SJCRH30 (cell line): ENCODE results near the gene MAPK8IP3. TPM values are rescaled to one million over a fixed set of nuclear protein-coding genes. Genes with fewer than 3 reads are reported as not detected.

Source experiments
- DNase-seq, 2 experiments: peaks; one replicate each; pipeline ENCODE4 v3.0.0-alpha.2; 2015 to 2020
- H3K27ac ChIP-seq: fragments of 250-450 bp; sonication (Bioruptor Pico); 2 replicates; pipeline ENCODE4 v1.5.1; 2020; ENCODE audit warnings: mild to moderate bottlenecking, moderate library complexity
- H3K27me3 ChIP-seq: fragments of 250-450 bp; sonication (Bioruptor Pico); 2 replicates; pipeline ENCODE4 v1.5.1; 2020; ENCODE audit warnings: mild to moderate bottlenecking, moderate library complexity
- H3K36me3 ChIP-seq: fragments of 250-450 bp; sonication (Bioruptor Pico); 2 replicates; pipeline ENCODE4 v1.5.1; 2020; ENCODE audit warnings: mild to moderate bottlenecking, moderate library complexity
- H3K4me1 ChIP-seq: fragments of 250-450 bp; sonication (Bioruptor Pico); 2 replicates; pipeline ENCODE4 v1.5.1; 2020; ENCODE audit warnings: mild to moderate bottlenecking, moderate library complexity
- H3K4me3 ChIP-seq: fragments of 250-450 bp; sonication (Bioruptor Pico); 2 replicates; pipeline ENCODE4 v1.5.1; 2020; ENCODE audit warnings: mild to moderate bottlenecking, moderate library complexity
- H3K9me3 ChIP-seq: fragments of 250-450 bp; sonication (Bioruptor Pico); replicated peaks from 2 replicates; pipeline ENCODE4 v1.5.1; 2020; ENCODE audit warnings: mild to moderate bottlenecking, moderate library complexity
- total RNA-seq: library from RNA; depleted of rRNA; stranded (reverse); fragments of >200 nt; shearing (Covaris generic); gene quantifications from 2 replicates; pipeline ENCODE4 v1.2.3, GENCODE V29; 2014

MAPK8IP3 gene
- total RNA-seq, 1 experiment from 2014 or later: 34.7 TPM

DNA sequence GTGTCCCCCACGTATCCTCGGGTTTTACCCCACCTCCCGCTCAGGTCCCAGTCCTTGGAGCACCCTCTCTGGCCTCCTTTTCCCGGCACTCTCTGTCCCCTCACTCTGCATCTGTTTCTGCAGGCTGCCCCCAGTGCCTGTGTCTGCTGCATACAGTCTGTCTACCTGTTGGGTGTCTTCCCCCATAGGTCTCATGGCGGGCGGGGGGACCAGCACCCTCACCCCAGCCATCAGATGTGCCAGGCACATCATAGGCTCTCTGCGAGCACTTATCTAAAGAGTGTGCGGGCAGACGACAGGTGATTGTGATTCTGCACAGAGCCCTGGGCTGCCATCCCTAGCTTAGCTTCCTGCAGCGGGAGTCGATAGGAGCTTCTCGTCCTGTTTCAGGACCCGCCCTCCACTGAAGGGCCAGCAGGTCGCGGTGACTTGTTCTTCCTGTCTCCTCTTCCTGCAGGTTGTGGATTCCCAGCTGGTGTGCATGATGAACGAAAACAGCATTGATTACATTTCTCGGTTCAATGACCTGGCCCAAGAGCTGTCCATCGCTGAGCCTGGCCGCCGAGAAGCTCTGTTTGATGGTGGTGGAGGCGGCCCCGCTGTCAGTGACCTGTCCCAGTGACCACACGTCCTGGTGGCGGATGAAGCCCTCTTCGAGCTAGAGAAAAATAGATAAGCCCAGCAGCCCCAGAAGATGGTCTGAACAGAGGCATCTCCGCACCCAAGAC, 32.4 kb upstream of the MAPK8IP3 start:
- Histone ChIP-seq H3K36me3 (peaks cover 7% of the 10 kb centered on the region; the same call in 1 of the 2 replicates), H3K4me1 (peaks cover 10% of the 10 kb centered on the region; the same call in 1 of the 2 replicates), H3K9me3 (no peaks in the 10 kb centered on the region), H3K27me3 (no peaks in the 10 kb centered on the region), H3K4me3 (no peak overlapping the region), H3K27ac (no peak overlapping the region)
- no peak for DNase-seq

DNA sequence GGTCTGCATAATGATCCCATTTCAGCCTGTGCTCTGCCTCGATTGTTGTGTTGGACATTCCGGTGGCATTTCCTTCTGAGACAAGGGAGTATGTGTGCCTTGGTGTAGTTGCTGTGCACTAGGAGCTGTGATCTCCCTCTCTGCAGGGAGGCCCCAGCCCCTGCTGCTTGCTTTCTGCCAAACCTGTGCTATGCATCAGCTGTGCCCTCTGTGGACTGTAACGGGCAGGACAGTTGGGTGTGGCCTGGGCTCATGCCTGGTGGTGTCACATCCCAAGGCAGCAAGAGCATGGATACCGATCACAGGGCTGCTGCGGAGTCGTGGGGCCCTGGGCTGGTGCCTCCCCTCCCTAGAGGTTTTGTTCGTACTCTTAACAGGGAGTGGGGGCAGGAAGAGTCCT, 31.7 kb upstream of the MAPK8IP3 start:
- H3K27ac ChIP-seq: peak overlapping the region; percentile 30; the same call in 1 of the 2 replicates
- peaks cover 5% of the 10 kb centered on the region; the same call in 1 of the 2 replicates for H3K36me3 ChIP-seq
- peaks cover 14% of the 10 kb centered on the region; the same call in 1 of the 2 replicates for H3K4me1 ChIP-seq
- no peaks in the 10 kb centered on the region for H3K9me3 ChIP-seq
- no peak overlapping the region for H3K4me3 ChIP-seq
- no peaks in the 10 kb centered on the region for H3K27me3 ChIP-seq
- DNase-seq: peak in 1 of 2 experiments; percentile 20

DNA sequence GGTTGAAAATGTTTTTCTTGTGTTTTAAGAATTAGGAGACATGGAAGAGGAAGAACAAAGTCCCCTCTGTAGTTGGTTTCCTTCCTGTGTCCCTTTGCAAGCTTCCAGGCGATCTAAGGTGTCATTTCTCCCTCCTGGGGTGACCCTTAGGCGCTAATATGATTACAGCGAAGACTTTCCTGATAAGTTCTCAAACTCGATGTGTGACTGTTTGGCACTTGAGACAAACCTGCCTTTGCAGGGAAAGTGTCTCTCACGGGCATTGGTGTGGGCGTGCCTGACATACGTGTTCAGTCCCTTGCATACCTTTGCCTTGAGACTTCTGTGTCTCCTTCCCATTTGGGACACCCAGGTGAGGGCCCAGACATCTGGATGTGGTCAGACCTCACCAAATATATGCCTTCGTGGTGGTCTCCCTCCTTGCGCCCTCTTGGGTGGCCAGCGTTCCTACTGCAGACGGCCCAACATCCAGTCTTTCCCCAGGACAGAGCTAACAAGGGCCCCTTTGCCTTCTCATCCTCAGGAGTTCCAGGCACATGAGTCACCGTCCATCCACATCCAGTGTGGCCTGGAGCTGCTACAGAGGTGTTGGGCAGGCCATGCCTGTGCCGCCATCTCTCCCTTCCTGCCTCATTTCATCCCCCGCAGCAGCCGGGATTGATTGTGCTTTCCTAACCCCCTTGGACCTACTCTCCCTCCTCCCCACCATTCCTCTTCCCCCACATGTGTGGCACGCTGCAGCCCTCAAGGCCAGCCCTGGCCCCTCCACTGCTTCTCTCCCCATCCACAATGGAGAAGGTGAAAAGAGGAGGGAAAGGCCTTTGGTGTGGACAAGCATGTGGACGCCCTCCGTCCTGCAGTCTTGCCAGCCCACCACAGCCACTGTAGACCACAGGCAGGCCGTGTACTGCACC, 31.0 kb upstream of the MAPK8IP3 start:
- no peak overlapping the region for H3K4me3 ChIP-seq
- peaks cover 5% of the 10 kb centered on the region; the same call in 1 of the 2 replicates for H3K36me3 ChIP-seq
- no peaks in the 10 kb centered on the region for H3K9me3 ChIP-seq
- peak; percentile 49 to 53 for DNase-seq
- no peaks in the 10 kb centered on the region for H3K27me3 ChIP-seq
- H3K4me1 ChIP-seq: peaks cover 14% of the 10 kb centered on the region; the same call in 1 of the 2 replicates
- H3K27ac ChIP-seq: peak overlapping the region; percentile 52; the same call in 1 of the 2 replicates

DNA sequence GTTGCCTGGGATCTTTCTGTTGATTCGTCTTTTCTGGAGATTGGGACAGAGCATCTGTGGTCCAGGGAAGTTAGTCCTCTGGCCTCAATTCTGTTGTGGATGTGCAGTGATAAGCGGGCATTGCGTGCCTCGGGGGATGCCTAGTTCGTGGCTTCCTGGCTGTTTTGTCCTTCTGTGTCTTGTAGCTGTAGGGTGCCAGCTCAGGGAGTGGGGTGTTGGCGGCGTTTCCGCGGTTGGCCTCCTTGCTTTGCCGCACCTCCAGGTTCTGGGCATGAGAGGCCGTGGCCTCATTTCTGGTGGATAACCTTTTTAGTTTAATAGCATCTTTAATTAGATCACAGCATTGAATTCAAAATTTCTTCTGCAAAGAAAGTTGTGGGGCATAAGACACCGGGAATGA, 29.3 kb upstream of the MAPK8IP3 start:
- H3K4me1 ChIP-seq: peaks cover 14% of the 10 kb centered on the region; the same call in 1 of the 2 replicates
- no peak for DNase-seq
- H3K27me3 ChIP-seq: no peaks in the 10 kb centered on the region
- H3K27ac ChIP-seq: no peak overlapping the region
- peaks cover 4% of the 10 kb centered on the region; the same call in 1 of the 2 replicates for H3K36me3 ChIP-seq
- no peak overlapping the region for H3K4me3 ChIP-seq
- no peaks in the 10 kb centered on the region for H3K9me3 ChIP-seq

DNA sequence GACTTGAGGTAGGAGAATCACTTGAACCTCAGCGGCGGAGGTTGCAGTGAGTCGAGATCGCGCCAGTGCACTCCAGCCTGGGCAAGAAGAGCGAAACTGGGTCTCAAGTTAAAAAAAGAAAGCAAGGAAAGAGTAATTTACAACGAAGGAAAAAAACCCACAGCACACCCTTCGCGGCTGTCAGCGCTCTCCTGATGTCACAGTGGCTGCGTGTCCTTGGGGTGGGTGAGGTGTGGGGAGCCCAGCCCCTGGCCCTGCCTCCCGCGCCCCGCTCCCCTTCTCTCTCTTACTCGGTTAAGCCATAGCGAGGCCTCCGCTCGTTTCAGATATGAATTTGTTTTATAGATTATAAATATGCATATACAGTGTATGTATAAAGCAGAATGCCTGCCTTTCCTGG, 28.7 kb upstream of the MAPK8IP3 start:
- H3K27me3 ChIP-seq: no peaks in the 10 kb centered on the region
- no peak overlapping the region for H3K27ac ChIP-seq
- peak overlapping the region; percentile 91 for H3K4me3 ChIP-seq
- H3K36me3 ChIP-seq: no peaks in the 10 kb centered on the region; the same call in 1 of the 2 replicates
- H3K9me3 ChIP-seq: no peaks in the 10 kb centered on the region
- peaks cover 14% of the 10 kb centered on the region; the same call in 1 of the 2 replicates for H3K4me1 ChIP-seq
- no peak for DNase-seq

DNA sequence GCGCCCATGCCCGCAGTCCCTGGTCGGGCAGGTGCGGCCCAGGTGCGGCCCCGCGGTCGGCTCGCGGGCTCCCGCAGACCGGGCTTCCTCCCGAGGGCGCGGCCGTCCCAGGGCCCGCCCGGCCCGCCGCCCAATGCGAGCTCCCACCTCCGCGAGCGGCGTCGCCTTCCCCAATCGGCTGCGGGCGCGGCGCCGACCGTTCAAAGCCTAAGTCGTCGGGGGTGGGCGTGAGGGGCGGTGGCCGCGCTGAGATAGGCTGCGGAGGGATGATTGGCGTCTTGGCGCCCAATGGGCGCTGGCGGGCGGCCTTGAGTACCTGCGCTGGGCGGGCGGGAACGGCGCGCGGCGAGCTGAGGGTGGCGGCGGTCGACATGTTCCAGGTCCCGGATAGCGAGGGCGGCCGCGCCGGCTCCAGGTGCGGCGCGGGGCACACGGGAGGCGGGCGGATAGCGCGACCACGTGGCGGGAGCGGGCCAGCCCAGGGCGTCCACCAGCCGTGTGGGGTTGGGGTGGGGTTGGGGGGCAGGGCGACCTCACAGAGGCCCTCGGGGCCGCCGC, 28.0 kb upstream of the MAPK8IP3 start, which contains the start of gene JPT2:
Gene JPT2, plus strand, starts transcription at position 338 of the 558 bp plus-strand sequence. Its CDS starts 34 bp downstream, at position 372.
- Histone ChIP-seq H3K4me1 (peaks cover 14% of the 10 kb centered on the region; the same call in 1 of the 2 replicates), H3K27me3 (no peaks in the 10 kb centered on the region), H3K36me3 (no peaks in the 10 kb centered on the region; the same call in 1 of the 2 replicates), H3K9me3 (no peaks in the 10 kb centered on the region), H3K27ac (peak within 1 kb of the TSS; percentile 66), H3K4me3 (peak within 1 kb of the TSS; percentile 91)
- peak; percentile 94 to 95 for DNase-seq

DNA sequence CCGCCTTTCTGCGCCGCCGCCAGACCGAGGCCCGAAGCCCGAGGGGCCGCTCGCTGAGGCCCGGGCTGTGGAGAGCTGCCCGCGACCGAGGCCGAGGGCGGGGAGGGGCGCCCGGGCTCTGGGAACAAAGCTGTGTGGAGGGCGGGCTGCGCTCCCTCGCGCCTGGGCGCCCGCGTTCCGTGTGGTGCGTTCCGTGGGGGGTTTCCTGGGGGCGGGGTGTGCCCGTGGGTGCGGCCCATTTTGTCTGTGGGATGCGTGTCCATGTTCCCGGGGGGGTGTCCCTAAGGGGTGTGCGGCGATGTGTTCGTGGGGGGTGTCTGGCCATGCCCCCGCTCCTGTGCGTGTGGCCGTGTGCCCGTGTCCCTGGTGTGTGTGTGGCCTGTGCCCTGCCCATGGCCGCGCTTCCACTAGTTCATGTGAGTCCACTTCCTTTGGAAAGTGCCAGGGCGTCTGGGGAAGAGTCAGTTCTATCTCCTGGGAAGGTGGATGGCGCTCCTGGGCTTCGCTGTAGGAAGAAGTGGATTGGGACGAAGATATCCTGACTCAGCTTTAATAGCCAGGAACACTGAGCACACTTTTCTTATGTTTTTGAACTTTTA, 27.4 kb upstream of the MAPK8IP3 start:
- H3K4me3 ChIP-seq: peak overlapping the region; percentile 91
- peak overlapping the region; percentile 66 for H3K27ac ChIP-seq
- peaks cover 2% of the 10 kb centered on the region; the same call in 1 of the 2 replicates for H3K36me3 ChIP-seq
- no peaks in the 10 kb centered on the region for H3K27me3 ChIP-seq
- H3K9me3 ChIP-seq: no peaks in the 10 kb centered on the region
- DNase-seq: peak; percentile 32 to 49
- peaks cover 14% of the 10 kb centered on the region; the same call in 1 of the 2 replicates for H3K4me1 ChIP-seq

DNA sequence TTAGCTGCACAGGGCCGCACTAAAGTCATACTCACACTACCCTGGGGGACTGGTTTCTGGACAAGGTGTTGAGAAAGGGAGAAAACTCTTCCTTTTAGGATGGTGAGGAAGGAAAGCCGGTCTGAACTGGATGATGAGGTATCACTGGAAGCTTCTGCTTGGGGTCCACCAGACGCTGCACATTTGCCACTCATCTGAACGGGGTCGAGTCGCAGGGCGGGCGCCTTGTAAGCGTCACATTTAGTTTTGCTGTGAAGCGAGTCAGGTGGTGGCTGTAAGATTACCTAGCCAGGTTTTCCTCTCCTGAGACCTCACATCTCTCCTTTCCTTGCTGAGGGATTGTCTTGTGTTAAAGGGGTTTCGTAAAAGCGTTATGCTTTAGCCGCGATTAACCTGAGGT, 25.6 kb upstream of the MAPK8IP3 start:
- Histone ChIP-seq H3K36me3 (peaks cover 13% of the 10 kb centered on the region; the same call in 1 of the 2 replicates), H3K9me3 (no peaks in the 10 kb centered on the region), H3K27ac (no peak overlapping the region), H3K27me3 (no peaks in the 10 kb centered on the region), H3K4me1 (peaks cover 6% of the 10 kb centered on the region; the same call in 1 of the 2 replicates), H3K4me3 (no peak overlapping the region)
- DNase-seq: no peak

DNA sequence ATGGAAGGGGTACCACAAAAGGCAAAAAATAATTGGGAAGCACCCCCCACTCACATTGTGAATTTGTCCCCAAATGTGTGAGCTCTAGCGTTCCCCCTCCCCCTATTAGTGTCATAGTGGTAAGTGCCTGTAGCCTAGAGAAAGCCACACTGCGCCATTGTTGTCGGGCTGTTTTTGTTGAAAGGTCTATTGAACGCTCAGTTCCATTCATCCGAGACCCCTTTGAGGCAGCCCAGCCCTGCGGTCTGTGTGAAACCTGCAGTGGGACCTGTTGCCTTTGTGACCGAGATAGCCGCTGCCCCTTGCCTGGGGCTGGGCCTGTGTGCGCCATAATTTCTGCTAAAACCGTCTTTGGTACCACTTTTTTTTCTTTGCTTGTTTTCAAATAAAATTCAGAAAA, 25.0 kb upstream of the MAPK8IP3 start:
- Histone ChIP-seq H3K9me3 (no peaks in the 10 kb centered on the region), H3K36me3 (peaks cover 17% of the 10 kb centered on the region; the same call in 1 of the 2 replicates)
- DNase-seq: no peak

DNA sequence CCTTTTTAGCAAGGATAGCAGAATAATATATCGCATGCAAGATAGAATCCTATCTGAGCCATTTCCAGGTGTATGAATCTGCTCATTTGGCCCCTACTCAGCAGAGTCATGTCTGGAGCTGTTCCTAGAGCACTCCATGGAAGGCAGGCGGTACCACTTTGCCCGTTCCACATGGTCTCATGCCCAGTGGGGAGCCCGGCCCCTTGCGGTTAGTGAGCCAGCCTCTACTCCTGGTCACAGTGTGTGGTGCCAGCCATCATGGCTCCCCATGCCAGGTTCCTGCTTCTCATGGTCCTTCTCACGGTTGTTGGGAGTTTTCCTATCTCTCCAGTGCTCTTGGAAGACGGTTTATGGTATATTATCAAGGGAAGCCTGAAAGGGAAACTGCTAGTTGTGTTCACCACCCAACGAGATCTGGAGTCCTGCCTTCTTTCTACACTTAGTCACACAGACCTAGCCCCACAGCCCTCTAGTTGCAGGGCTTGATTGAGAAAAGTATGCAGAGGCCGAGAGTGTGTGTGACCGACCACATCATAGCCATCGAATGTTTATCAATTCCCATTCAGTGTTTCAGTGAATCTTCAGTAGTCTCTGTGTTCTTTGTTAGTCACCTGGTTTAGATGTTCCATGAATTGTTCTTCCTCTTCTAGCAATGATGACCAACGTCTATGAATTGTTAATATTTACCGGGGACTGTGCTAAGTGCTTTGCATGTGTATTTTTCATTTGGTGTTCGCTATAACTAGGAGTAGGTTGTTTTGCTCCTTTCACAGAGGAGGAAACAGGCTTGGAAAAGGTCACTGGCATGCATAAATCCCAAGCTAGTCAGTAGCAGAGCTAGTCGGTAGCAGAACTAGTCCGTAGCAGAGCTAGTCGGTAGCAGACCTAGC, 18.3 kb upstream of the MAPK8IP3 start:
- H3K27me3 ChIP-seq: no peaks in the 10 kb centered on the region
- no peaks in the 10 kb centered on the region for H3K9me3 ChIP-seq
- H3K4me1 ChIP-seq: no peaks in the 10 kb centered on the region
- H3K27ac ChIP-seq: no peak overlapping the region
- peaks cover 43% of the 10 kb centered on the region for H3K36me3 ChIP-seq
- no peak for DNase-seq
- no peak overlapping the region for H3K4me3 ChIP-seq

More for the DNA sequence above, 25.0 kb upstream of the MAPK8IP3 start:
- Histone ChIP-seq H3K4me1 (peaks cover 4% of the 10 kb centered on the region; the same call in 1 of the 2 replicates), H3K27me3 (no peaks in the 10 kb centered on the region), H3K27ac (no peak overlapping the region), H3K4me3 (no peak overlapping the region)

DNA sequence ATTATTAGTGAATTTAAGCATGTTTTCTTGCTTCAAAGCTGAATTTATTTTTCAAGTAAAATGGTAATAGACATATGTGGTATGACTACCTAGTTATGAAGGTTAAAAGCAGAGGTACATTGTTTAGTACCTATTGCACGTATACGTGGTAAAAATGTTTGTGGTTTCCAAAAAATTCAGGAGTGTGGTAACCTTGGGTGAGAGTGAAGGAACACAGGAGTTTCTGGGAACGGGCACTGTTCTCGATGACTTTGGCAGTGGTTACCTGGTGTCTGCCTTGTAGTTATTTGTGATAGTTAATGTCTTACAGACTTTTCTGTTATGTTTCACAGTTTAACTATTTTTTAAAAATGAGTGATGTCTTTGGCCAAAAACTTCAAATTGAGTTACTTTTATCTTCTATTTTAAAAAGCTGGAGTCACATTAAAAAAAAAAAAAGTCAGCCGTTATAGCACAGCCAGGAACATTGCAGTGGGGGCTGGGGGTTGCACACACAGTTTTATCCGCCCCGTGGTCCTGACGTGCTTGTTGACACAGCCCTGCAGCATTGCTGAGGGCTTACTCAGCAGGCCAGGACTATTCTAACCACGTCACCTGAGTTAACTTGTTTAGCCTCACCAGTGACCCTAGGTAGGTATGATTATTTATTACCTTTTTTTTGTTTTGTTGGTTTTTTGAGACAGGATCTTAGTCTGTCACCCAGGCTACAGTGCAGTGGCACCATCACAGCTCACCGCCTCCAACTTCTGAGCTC, 17.0 kb upstream of the MAPK8IP3 start:
- Histone ChIP-seq H3K36me3 (peaks cover 48% of the 10 kb centered on the region), H3K4me1 (no peaks in the 10 kb centered on the region), H3K27me3 (no peaks in the 10 kb centered on the region), H3K4me3 (no peak overlapping the region), H3K27ac (no peak overlapping the region), H3K9me3 (no peaks in the 10 kb centered on the region)
- DNase-seq: no peak

DNA sequence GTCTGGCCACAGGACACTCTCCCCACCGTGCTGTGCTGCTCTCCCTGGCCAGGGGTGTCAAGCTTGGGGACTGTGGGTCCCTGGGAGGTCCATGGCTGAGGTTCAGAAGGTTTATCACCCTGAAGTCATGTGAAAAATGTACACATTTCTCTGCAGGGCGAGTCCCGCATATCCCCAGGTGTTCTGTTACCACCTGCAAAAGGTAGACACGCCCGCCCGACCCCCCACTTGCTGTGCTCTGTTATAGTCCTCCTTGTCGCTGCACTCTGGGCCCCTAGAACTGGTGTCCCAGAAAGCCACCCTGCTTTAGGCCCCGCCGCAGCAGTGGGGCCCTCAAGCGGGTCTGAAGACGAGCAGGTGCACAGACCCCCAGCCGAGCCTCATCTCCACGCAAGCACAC, 16.1 kb upstream of the MAPK8IP3 start:
- no peaks in the 10 kb centered on the region for H3K27me3 ChIP-seq
- H3K36me3 ChIP-seq: peaks cover 52% of the 10 kb centered on the region
- no peaks in the 10 kb centered on the region for H3K9me3 ChIP-seq
- H3K4me3 ChIP-seq: no peak overlapping the region
- no peak overlapping the region for H3K27ac ChIP-seq
- no peak for DNase-seq
- no peaks in the 10 kb centered on the region for H3K4me1 ChIP-seq

DNA sequence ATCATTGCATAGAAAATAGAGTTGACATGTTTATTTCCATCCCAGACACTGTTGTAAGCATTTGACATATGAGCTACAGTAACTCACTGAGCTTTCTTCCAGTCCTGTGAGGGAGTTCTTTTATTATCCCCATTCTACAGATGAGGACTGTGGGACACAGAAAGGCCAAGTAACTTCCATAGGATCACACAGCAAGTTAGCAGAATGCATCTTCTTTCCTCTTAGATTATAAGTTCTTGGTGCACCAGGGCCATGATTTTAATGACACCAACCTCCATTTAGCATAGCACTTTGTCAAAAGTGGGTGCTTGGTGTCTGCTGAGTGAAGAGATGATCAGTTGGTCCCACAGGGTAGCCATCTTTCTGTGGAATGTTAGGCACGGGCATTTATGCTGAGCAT, 15.2 kb upstream of the MAPK8IP3 start:
- H3K27ac ChIP-seq: no peak overlapping the region
- H3K36me3 ChIP-seq: peaks cover 52% of the 10 kb centered on the region
- H3K27me3 ChIP-seq: no peaks in the 10 kb centered on the region
- no peaks in the 10 kb centered on the region for H3K9me3 ChIP-seq
- H3K4me1 ChIP-seq: no peaks in the 10 kb centered on the region
- no peak for DNase-seq
- H3K4me3 ChIP-seq: no peak overlapping the region
